Right lobe of liver (tissue), 4 donors: ENCODE data around the gene GMPPB.

Experiments
- CTCF ChIP-seq, 4 donors: fragments of 200-600 bp in 3 of 4; fragments of 450-650 bp in 1 of 4; IDR thresholded peaks; one replicate each; pipeline versions ENCODE4 v1.5.1 to v1.8.0; 2016 to 2022; ENCODE audit warnings: antibody characterized with exemption in 4 of 4, mild to moderate bottlenecking in 2 of 4
- POLR2A ChIP-seq: fragments of 450-650 bp; IDR thresholded peaks from one replicate; pipeline ENCODE4 v1.6.1; 2017; ENCODE audit warnings: antibody characterized with exemption, mild to moderate bottlenecking
- donor health status: DM: no; HTN: no; CAD: no.
- donor health status: DM: no; HTN: no; CAD: no.
- donor health status: DM: no; HTN: yes; CAD: no.

- no peak for TF ChIP-seq CTCF (IDR thresholded peaks at IDR 0.05)
- TF ChIP-seq POLR2A = no peak
Measured at GRCh38 chr3:49720855-49721595, 2.7 kb downstream of the GMPPB start.
